Mucosa of descending colon (tissue), 3 donors: ENCODE results near the gene ADAMTS8. TPM values are rescaled to one million over a fixed set of nuclear protein-coding genes. Genes with fewer than 3 reads are reported as not detected.

Experiments
- ATAC-seq: fragments of 200-7000 bp; cut with Tn5 transposase; one replicate; pipeline ENCODE4 v1.9.1; 2020; ENCODE audit warnings: mild to moderate bottlenecking, moderate library complexity
- DNase-seq, 3 donors: peaks; one replicate each; pipeline ENCODE4 v3.0.0-alpha.2; 2020
- H3K36me3 ChIP-seq: fragments of 200-600 bp; one replicate; pipeline ENCODE4 v1.8.0; 2021; ENCODE audit warnings: low read depth, mild to moderate bottlenecking
- H3K4me1 ChIP-seq: fragments of 200-600 bp; one replicate; pipeline ENCODE4 v1.8.0; 2021; ENCODE audit warnings: low read depth, mild to moderate bottlenecking
- H3K4me3 ChIP-seq: fragments of 200-600 bp; one replicate; pipeline ENCODE4 v1.8.0; 2021; ENCODE audit warnings: mild to moderate bottlenecking
- H3K9me3 ChIP-seq: fragments of 200-600 bp; one replicate; pipeline ENCODE4 v1.8.0; 2021; ENCODE audit warnings: mild to moderate bottlenecking
- CTCF ChIP-seq: fragments of 200-600 bp; IDR thresholded peaks from one replicate; pipeline ENCODE4 v1.8.0; 2022; ENCODE audit warnings: antibody characterized with exemption, mild to moderate bottlenecking
- intact Hi-C, 2 donors: fragments of 100-400 bp; cut with DNase I in 1 of 2; cut with micrococcal nuclease in 1 of 2; formaldehyde crosslinking; loops; one replicate each; pipeline versions ENCODE4 v1.11.0 to v1.11.1; 2022; cut with DNase I, micrococcal nuclease
- long read RNA-seq, 2 donors: library from polyadenylated mRNA; unstranded; transcript quantifications; one replicate each; pipeline ENCODE4 v2.0.0, GENCODE V29; 2019 to 2021
- total RNA-seq, 3 donors: library from RNA; stranded (reverse); fragmentation: NEBNext Ultra II Directional in 2 of 3; extraction: Animal tissue kit (Norgen Biotek cat#: 25700) in 2 of 3; gene quantifications; one replicate each; pipeline versions ENCODE4 v1.2.1 to v1.2.4, GENCODE V29; 2021 to 2023
- donor health status: DM: no; HTN: no; CAD: no; lungs with moderate emphysema.
- donor health status: DM: no; HTN: no; CAD: no.
- donor health status: DM: no; HTN: yes; CAD: no.

The ADAMTS8 gene
- total RNA-seq, result 10 to 100 TPM in 1 of 3 donors, 1 to 10 TPM in 1, under 1 TPM in 1; 0.38 to 10.5 (median 2.6) TPM
- long read RNA-seq, donor 1, full-length matches to known transcripts, result 26 of 42 reads
- long read RNA-seq, donor 1, partial matches to known transcripts, result 3 of 42 reads
- long read RNA-seq, donor 1, other reads (novel, unspliced or antisense), result 13 of 42 reads
- long read RNA-seq, donor 2, partial matches to known transcripts, result 2 of 2 reads
- long read RNA-seq, donor 2, other reads (novel, unspliced or antisense), result 0 of 2 reads

GRCh38 chr11:130428316-130429119, at the start of gene ADAMTS8:
Gene ADAMTS8 (minus strand): TSS chr11:130428609. CDS start chr11:130428286, 323 bp downstream.
- Histone ChIP-seq H3K9me3 (no peaks in the 10 kb centered on the region), H3K4me3 (no peak within 1 kb of the TSS), H3K4me1 (peaks cover 2% of the 10 kb centered on the region), H3K36me3 (no peaks in the 10 kb centered on the region)
- DNase-seq (no peak), ATAC-seq (no peak)
- TF ChIP-seq CTCF, result no peak
- intact Hi-C loops, result no loop called here

GRCh38 chr11:130477586-130478203, 49.3 kb upstream of the ADAMTS8 start:
- intact Hi-C loops, result no loop called here
- Histone ChIP-seq H3K36me3 (no peaks in the 10 kb centered on the region), H3K4me3 (no peak overlapping the region), H3K4me1 (no peaks in the 10 kb centered on the region), H3K9me3 (no peaks in the 10 kb centered on the region)
- ATAC-seq, result no peak
- TF ChIP-seq CTCF, result no peak
- DNase-seq, result no peak

GRCh38 chr11:130476922-130477491, 48.6 kb upstream of the ADAMTS8 start:
- no peaks in the 10 kb centered on the region for H3K4me1 ChIP-seq
- H3K4me3 ChIP-seq, result no peak overlapping the region
- intact Hi-C loops, result no loop called here
- no peaks in the 10 kb centered on the region for H3K9me3 ChIP-seq
- H3K36me3 ChIP-seq, result no peaks in the 10 kb centered on the region
- ATAC-seq (no peak), DNase-seq (no peak)
- TF ChIP-seq CTCF, result no peak

- DNase-seq, result no peak
- intact Hi-C loops, result no loop called here
- Histone ChIP-seq H3K9me3 (no peaks in the 10 kb centered on the region), H3K4me3 (no peak overlapping the region), H3K36me3 (no peaks in the 10 kb centered on the region), H3K4me1 (no peaks in the 10 kb centered on the region)
- no peak for TF ChIP-seq CTCF
- no peak for ATAC-seq
Measured at GRCh38 chr11:130476200-130476921, 48.0 kb upstream of the ADAMTS8 start.

GRCh38 chr11:130475426-130476053, 47.1 kb upstream of the ADAMTS8 start:
- TF ChIP-seq CTCF, result no peak
- Histone ChIP-seq H3K36me3 (no peaks in the 10 kb centered on the region), H3K4me1 (no peaks in the 10 kb centered on the region), H3K4me3 (no peak overlapping the region), H3K9me3 (no peaks in the 10 kb centered on the region)
- DNase-seq (no peak), ATAC-seq (no peak)
- intact Hi-C loops, result no loop called here
